C1 segment of cervical spinal cord (tissue), 14 donors: ENCODE data around the gene ORM1.

Experiments
- DNase-seq, 14 donors: peaks; one replicate each; lab custom pipeline; 2025; lab: John Stamatoyannopoulos, UW

ORM1 gene

DNA sequence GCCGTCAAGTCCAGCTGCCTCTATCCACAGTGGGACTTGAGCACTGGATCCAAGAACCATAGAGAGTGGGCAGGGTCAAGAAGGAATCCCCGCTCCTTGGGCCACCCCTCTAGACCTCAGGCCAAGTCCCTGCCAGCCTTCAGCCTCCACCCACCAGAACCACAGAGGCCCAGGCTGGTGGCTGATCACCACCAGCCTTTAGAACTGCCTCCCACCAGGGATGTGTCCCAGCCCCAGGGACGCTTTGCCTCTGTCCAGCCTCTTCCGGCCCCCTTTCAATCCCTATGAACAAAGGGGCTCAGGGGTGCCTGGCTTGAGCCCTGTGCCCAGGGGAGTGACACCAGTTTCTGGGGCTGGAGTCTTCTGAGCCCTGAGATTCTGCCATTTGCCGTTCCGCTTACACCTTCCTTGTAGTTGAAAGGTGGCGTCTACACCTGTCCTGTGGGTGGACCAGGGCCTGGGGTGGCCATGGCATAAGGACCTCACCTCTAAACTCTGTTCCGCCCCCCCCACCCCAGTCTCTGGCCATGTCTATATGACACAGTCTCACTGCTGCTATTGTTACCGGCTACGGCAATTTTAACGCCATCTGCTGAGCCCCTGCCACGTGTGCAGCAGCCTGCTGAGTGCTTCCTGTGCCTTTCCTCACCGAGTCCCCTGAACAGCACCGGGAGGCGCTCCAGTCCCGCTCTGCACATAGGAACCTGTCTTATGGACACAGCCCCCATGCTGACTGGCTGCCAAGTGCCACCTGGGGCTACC is 35.7 kb upstream of the ORM1 start:
- DNase-seq: peak in 1 of 14 donors; percentile 63

DNA sequence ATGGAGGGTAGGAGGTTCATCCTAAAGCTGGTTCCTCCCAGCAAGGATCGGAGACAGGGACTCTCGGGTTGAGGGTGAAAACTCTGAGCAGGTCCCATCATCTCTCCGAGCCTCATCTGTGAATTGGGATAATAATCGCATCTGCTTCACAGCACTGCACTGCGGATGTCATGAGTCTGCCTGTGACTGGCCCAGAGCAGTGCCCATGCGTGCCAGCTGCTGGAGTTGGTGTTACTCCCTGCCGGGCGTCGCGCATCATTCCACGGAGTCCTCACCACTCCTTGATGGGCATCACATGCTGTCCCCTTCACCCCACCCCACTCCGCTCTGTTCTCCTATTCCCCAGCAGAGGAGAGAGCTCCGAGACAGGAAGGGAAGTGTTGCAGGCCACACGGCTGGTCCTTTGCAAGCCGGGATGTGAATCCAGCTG is 35.1 kb upstream of the ORM1 start:
- no peak for DNase-seq

DNA sequence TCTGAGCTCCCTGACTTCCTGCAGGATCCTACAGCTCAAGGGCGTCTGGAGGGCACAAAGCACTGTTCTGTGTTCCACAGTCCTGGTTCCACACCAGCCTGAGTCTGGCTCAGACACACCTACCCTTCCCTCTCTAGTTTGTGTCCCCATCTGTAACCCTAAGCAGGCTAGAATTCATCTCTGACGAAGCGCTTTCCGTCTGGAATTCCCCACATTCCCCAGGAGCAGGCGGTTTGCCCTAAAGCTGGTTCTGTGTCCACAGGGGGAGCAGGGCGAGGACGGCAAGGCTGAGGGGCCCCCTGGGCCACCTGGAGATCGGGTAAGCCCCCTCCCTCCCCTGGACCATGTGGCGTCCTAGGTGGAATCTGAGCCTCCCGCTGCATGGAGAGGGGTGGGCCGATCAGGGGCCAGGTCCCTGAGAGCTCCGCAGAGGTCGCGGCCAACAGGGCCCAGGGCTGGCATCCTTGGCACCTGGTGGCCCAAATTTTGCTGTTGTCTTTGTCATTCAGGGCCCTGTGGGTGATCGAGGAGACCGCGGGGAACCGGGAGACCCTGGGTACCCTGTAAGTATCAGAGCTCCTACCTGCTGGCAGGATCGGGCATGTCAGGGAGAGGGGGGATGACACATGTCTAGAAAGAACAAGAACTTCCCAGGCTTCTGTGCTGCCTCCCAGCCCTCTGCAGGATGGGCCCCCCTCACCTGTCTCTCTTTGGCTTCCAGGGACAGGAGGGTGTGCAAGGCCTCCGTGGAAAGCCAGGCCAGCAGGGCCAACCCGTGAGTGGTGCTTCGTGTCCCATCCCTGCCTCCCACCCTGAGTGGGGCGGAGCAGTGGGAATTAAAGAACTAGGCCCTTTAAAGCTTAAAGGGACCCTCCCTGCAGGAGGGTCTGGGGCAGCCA is 34.5 kb upstream of the ORM1 start:
- DNase-seq: no peak

DNA sequence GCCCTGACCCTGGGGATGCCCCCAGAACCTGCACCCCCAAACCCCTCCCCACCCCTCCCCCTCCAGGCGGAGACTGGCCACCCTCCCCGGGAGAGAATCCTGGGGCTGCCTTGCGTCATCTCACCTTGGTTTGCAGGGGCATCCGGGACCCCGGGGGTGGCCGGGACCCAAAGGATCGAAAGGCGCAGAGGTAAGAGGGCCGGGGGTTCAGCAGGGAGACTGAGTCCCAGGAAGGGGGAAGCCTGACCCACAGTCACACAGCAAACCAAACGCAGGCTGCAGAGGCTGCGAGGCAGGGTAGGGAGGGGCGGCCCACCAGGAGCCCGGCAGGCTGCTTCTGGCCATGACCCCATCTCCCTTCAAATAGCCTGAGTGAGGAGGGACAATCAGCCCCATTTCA is 33.8 kb upstream of the ORM1 start:
- no peak for DNase-seq

DNA sequence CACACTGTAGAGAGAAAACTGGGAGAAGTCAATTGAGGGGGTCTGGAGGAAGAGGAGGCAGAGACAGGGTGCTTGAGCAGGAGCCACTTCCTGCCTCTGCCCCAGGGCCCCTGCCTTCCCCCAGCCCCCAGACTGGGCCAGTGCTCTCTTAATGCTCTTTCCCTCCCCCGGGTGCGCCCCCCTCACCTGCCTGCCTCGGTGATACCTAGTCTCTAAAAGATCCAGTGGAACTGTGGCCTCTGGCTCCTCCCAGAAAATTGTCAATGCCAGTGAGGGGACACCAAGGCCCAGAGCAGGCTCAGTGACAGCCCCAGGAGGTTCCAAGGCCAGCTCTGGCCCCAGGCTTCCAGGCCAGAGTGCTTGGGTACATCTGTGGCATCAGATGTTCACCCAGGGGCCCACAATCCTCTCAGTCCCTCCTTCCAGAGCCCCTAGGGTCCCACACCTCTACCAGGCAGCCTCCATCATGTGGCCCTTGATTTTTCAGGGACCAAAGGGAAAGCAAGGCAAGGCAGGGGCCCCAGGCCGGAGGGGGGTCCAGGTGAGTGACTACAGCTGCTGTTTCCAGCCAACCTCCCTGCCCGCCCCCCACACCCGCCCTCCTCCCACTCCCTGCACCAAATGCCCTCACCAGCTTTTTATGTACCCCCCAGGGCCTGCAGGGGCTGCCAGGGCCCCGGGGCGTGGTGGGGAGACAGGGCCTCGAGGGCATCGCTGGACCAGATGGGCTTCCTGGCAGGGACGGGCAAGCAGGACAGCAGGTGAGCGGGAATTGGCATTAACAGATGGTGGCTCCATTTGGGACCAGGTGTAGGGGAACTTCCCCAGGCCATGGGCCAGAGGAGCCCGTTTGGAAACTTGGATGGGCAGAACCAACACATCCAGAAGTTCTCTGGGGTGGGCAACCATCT is 33.1 kb upstream of the ORM1 start:
- peak in 2 of 14 donors; percentile 22 to 88 for DNase-seq

DNA sequence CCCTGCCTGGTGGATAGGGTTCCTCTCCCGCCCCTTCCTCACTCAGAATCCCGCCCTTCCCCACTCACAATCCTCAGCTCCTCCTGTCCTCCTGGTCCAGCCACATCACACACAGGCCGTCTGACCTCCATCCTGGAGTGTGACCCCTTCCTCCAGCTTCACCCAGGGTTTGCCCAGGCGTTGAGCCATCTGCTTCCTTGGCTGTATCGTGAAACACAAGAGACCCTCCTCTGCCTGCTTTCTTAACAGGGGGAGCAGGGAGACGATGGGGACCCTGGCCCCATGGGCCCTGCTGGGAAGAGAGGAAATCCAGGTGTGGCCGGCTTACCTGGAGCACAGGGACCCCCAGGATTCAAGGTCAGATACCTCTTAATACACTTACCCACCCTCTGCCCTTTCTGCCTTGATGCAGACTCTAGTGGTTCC is 32.3 kb upstream of the ORM1 start:
- no peak for DNase-seq

DNA sequence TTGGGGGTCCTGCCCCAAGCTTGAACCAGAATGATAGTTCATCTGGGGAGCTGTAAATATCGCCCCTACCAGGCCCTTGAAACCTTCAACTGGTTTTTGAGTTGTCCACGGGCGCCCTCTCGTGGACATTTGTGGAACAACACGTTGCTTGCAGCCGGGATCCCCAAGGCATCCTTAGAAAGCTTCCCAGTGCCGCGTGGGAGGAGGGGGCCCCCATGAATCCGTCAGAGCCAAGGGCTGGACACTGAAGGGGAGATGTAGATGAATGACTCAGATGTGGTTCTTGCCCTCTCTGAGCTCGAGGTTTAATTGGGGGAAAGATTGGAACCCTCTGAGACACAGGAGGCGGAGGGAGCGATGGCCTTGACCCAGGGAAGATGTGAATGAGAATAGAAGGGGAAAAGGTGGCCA is 31.8 kb upstream of the ORM1 start:
- DNase-seq: peak in 11 of 14 donors; percentile 21 to 70 (median 54)

DNA sequence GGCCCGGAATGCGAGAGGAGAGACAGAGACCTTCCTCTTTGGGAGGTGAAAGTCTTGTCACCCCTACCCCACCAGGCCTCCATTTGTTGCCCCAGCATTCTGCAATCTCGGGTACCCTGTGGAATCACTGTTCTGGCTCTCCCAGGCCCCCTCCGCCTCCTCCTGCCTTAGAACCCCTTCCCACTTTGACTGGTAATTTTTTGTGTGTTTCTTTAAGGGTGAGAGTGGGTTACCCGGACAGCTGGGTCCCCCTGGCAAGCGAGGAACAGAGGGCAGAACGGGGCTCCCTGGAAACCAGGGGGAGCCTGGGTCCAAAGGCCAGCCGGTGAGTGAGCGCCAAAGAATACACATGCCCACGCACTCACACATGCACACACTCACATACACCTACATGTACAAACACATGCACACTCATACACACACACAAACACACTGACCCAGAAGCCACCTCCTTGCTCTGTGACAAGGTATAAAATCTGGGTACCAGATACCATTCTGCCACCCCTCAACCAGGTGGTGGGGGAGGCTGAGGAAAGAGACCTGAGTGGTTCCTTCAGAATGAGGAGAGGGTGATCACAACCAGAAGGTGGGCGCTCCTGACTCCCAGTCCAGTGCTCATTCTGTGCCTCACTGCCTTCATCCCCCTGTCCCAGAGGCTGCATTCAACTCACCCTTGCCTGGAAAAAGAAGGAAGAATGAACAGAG is 30.9 kb upstream of the ORM1 start:
- no peak for DNase-seq

DNA sequence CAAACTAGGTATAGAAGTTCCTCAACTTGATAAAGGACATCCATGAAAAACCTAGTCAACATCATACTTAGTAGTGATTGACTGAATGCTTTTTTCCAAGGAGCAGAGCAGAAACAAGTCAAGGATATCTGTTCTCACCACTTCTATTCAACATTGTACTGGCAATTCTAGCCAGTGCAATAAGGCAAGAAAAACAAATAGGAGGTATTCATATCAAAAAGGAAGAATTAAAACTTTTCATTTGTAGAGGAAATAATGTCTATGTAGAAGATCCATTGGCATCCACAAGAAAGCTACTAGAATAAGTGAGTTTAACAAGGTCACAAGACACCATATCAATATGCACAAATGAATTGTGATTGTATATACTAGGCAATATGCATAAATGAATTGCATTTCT is 28.2 kb upstream of the ORM1 start:
- DNase-seq: no peak

DNA sequence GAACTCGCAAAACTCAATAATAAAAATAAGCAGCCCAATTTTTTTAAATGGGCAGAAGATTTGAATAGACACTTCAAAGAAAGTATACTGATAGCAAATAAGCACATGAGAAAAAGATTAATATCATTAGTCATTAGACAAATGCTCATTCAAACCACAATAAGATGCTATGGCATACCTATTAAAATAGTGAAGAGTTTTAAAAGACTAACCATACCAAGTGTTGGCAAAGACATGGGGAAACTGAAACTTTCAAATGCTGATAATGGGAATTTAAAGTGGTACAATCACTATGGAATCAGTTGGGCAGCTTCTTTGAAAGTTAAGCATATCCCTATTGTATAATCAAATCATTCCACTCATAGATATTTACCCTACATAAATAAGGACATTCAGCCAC is 26.6 kb upstream of the ORM1 start:
- DNase-seq: no peak

DNA sequence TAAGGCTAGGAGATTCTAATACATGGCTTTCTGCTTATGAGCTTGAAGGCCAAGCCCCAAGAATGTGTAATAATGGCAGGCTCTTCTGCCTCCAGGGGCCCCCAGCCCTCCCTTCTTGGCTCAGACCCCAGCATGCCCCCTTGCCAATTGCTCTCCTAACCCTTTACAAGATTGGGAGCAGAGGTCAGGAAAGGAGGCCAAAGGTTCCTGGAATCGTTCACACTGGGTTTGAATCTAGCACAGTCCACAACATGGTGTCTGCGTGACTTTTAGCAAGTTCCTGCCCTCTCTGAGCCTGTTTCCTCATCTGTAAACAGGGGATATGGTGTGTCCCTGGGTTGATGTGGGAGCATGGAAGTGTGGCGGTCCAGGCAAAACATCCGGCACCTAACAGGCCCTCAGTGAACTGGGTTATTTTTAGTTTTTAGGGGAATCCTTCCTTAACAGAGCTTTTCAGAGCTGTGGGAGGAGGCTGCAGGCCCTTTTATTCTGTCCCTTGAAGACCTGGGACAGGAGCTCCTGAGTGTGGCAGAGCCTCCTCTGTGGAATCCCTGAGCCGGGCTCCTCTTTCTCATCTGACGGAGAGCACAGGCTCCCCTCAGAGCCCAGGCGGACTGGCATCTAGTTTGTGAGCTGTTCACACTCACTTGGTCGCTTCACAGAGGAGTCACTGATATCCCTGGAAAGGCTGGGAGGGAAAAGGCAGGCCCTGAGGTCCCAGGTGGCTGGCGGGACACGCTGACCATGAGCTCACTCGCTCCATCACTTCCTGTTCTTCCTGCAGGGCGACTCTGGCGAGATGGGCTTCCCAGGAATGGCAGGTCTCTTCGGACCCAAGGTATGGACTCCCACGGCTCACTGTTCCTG is 23.4 kb upstream of the ORM1 start:
- DNase-seq: no peak

DNA sequence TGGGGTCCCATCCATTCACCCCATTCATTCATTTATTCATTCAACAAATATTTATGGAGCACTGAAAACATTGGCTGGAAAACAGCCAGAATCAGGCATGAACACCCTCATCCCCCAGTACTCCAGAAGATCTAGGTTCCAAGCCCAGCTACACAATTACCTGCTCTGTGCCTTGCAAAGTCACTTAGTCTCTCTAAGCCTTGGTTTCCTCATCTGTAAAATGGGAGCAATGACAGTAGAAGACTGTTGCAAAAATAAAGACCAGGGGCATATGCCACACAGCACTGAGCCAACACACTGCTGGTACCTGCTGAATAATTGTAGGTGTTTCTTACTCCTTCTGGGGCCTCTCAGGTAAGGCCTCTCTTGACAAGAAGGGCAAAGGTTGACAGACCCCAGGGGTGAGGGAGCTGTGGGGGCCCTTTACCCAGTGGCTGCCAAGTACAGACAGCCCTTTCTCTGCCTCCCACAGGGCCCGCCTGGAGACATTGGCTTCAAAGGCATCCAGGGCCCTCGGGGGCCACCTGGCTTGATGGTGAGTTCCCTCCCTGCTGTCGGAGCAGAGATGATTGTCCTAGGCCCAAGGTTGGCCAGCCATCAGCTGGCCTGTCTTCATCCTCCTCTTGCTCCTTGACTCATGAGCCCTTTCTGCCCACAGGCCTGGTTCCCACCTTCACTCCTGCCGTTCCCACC is 22.6 kb upstream of the ORM1 start:
- no peak for DNase-seq

DNA sequence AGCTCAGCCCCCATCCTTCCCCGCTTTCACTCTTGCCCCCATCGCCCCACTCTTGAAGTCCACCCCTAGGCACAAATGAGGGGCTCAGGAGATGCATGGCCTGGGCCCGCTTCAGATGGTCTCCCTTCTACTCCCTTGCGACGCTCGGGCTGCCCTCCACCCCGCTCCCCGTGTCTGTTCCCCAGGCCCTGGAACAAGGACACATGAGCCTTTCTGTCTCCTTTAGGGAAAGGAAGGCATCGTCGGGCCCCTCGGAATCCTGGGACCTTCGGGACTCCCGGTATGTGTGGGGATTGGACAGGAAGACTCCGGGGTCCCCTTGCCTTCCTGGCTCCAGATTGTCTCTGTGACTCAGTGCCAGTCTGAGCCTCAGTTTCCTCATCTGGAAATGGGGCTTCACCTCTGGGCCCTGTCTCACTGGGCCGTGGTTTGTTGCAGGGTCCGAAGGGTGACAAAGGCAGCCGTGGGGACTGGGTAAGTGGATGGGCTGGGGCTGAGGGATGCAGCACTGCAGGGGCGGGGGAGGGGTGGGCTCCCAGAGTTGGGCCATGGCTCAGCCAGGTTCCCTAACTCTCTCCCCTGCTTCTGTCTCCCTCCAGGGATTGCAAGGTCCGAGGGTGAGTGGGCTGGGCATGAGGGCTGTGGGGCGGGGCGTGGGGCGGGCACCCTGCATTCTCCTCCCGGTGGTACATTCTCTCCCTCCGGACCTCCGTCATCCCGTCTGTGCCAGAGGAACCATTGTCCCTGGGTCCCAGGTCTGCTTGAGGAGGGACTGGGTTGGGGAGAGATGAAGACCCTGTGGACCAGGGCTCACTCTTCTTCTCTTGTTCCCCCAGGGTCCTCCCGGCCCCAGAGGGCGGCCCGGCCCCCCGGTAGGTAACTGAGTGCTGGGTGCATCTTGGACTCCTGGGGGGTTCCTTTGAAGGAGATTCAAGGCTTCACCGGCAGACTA is 21.8 kb upstream of the ORM1 start:
- no peak for DNase-seq

DNA sequence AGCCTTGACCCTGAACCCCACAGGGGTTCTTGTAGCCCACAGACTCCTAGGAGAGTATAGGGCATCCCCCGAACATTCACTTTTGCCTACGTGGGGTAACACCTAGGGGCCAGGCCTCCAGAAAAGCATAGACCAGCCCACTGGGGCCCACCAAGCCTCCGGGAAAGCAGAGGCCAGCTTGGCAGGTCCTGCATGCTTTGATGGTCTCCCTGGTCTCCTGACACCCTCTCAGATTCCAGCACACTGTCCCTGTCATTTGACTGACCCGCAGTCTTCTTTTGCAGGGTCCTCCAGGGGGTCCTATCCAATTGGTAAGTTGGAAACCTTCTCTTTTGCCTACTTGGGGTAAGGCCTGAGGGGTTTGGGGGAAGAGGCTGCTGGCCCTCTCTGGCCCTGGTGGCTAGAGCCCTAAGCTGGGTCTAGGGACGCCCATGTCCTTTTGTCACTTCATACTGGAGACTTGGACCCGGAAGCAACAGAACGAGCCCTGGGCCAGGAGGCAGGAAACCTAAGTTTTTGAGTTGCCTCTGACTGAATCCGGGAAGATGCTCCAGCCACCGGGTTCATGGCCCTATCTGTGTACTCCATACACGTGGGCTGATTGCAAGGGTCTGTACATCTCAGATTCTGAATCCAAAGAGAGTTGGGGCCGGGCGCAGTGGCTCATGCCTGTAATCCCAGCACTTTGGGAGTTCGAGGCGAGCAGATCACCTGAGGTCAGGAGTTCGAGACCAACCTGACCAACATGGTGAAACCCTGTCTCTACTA is 20.9 kb upstream of the ORM1 start:
- no peak for DNase-seq

DNA sequence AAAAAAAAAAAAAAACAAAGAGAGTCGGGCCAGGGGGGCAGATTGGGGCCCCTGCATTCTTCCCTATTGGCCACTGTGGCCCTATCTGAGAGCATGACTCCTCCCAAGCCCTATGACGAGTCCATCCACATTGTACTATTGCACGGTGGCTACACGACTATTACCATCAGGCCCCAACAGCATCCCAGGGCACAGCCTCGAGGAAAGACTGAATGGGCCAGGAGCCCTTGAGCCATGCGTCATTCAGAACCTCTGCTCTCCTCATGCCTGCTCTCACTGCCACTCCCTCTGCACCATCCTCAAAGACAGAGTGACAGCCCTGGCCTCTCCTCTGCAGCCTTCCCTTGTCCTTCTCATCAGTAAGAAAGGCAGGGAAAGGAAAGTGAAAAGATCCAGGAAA is 20.2 kb upstream of the ORM1 start:
- DNase-seq: no peak

DNA sequence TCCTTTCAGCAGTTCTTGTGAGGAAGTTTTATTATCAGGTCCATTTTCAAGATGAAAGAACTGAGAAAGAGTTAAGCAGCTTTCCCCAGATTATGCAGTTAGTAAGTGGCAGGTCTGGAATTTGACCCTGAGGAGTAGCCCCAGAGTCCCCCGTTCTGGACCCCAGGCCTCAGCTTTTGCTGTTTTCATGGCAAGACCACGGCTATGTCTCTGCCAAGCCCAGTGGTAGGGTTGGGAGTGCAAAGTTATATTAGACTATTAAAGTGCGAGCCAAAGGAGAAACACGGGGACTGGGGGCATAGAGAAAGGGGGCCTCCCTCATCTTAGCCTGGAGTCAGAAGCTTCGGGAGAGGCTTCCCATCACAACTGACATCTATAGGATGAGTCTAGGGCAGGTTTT is 19.3 kb upstream of the ORM1 start:
- no peak for DNase-seq

DNA sequence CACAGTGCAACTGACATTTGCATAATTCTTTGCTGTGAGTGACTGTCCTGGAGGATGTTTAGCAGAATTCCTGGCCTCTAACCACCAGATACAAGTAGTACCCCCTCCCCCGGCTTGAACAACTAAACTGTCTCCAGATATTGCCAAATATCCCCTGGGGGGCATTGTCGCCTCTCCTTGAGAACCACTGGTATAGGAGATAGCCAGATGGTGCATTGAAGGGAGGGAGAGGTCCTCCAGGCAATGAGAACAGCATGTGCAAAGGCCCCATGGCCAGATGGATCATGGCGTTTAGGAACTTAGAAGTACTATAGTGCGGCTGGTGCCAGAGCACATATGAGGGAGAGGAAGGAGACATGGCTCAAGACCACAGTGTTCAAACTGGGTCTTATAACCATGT is 18.9 kb upstream of the ORM1 start:
- no peak for DNase-seq
